Measurements from ENCODE around the gene LRRC52. TPM values are rescaled to one million over a fixed set of nuclear protein-coding genes. Genes with fewer than 3 reads are reported as not detected.

LRRC52 gene
- total RNA-seq, 2 donors from 2014 or later, result not detected

GRCh38 chr1:165531021-165531420 is 12.8 kb upstream of the LRRC52 start:
- peaks cover 4% of the 10 kb centered on the region for H3K27me3 Mint-ChIP-seq (ENCODE audit: insufficient read depth)
- DNase-seq, result no peak
- no peak overlapping the region for H3K27ac Mint-ChIP-seq
- H3K27me3 ChIP-seq (ENCODE audit: control insufficient read depth, insufficient read depth, low read length, poor library complexity, severe bottlenecking), result no peaks in the 10 kb centered on the region
- H3K36me3 Mint-ChIP-seq (ENCODE audit: low read depth), result no peaks in the 10 kb centered on the region
- H3K4me3 ChIP-seq (ENCODE audit: low read length), result no peak overlapping the region
- H3K4me1 Mint-ChIP-seq, result peaks cover 5% of the 10 kb centered on the region
- no peaks in the 10 kb centered on the region for H3K9me3 Mint-ChIP-seq
- no peaks in the 10 kb centered on the region for H3K4me1 ChIP-seq (ENCODE audit: control insufficient read depth, insufficient read depth, low read length)
- 79 to 90% methylated on average over 2 of the region's 2 CpGs for WGBS, 2 experiments (ENCODE audit: insufficient coverage in 1 of 2, insufficient read length in 1 of 2)
- no peaks in the 10 kb centered on the region for H3K9me3 ChIP-seq (ENCODE audit: control insufficient read depth, low read length)
- no peaks in the 10 kb centered on the region for H3K36me3 ChIP-seq (ENCODE audit: control insufficient read depth, insufficient read depth, low read length)
- H3K9ac ChIP-seq (ENCODE audit: extremely low read depth, low read length, poor library complexity, severe bottlenecking), result no peak overlapping the region
- H3K4me3 Mint-ChIP-seq, result no peak overlapping the region
- TF ChIP-seq, protein P1, sequence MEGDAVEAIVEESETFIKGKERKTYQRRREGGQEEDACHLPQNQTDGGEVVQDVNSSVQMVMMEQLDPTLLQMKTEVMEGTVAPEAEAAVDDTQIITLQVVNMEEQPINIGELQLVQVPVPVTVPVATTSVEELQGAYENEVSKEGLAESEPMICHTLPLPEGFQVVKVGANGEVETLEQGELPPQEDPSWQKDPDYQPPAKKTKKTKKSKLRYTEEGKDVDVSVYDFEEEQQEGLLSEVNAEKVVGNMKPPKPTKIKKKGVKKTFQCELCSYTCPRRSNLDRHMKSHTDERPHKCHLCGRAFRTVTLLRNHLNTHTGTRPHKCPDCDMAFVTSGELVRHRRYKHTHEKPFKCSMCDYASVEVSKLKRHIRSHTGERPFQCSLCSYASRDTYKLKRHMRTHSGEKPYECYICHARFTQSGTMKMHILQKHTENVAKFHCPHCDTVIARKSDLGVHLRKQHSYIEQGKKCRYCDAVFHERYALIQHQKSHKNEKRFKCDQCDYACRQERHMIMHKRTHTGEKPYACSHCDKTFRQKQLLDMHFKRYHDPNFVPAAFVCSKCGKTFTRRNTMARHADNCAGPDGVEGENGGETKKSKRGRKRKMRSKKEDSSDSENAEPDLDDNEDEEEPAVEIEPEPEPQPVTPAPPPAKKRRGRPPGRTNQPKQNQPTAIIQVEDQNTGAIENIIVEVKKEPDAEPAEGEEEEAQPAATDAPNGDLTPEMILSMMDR (conservative IDR thresholded peaks at IDR 0.05), result no peak
- no peak overlapping the region for H3K27ac ChIP-seq (ENCODE audit: low read depth, low read length)

- Histone ChIP-seq H3K36me3 (ENCODE audit: control insufficient read depth, insufficient read depth, low read length) (no peaks in the 10 kb centered on the region), H3K9me3 (ENCODE audit: control insufficient read depth, low read length) (no peaks in the 10 kb centered on the region), H3K4me1 (ENCODE audit: control insufficient read depth, insufficient read depth, low read length) (no peaks in the 10 kb centered on the region), H3K9ac (ENCODE audit: extremely low read depth, low read length, poor library complexity, severe bottlenecking) (no peak overlapping the region), H3K4me3 (ENCODE audit: low read length) (no peak overlapping the region), H3K27me3 (ENCODE audit: control insufficient read depth, insufficient read depth, low read length, poor library complexity, severe bottlenecking) (no peaks in the 10 kb centered on the region), H3K27ac (ENCODE audit: low read depth, low read length) (no peak overlapping the region)
- H3K4me3 Mint-ChIP-seq, result no peak overlapping the region
- TF ChIP-seq, protein P1 (conservative IDR thresholded peaks at IDR 0.05), result no peak
- peaks cover 4% of the 10 kb centered on the region for H3K27me3 Mint-ChIP-seq (ENCODE audit: insufficient read depth)
- H3K27ac Mint-ChIP-seq, result no peak overlapping the region
- DNase-seq, result no peak
- 89% methylated on average over 1 to 7 of the region's 7 CpGs for WGBS, 2 experiments (ENCODE audit: insufficient coverage in 1 of 2, insufficient read length in 1 of 2)
- no peaks in the 10 kb centered on the region for H3K9me3 Mint-ChIP-seq
- no peaks in the 10 kb centered on the region for H3K36me3 Mint-ChIP-seq (ENCODE audit: low read depth)
- H3K4me1 Mint-ChIP-seq, result peaks cover 5% of the 10 kb centered on the region
Observed at GRCh38 chr1:165532053-165532452, 11.7 kb upstream of the LRRC52 start.

DNA sequence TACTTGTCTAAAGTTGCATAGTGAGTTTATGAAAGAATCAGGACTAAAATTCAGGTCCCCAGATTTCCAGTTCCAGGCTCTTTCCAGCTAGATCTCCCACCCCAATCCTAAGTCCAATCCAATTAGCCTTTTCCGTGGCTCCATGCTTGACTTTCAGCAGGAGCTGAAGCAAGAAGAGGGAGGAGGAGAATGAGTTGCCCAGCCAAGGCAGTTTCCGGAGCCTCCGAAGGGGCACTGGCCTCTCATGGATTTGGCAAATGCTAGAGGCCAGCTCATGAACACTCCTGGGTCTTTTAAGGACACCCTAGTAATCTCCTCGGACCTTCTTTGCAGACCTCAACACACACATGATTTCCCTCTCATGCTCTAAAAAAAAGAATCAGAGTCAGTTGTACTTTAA is 10.5 kb upstream of the LRRC52 start:
- H3K9me3 Mint-ChIP-seq, result no peaks in the 10 kb centered on the region
- no peak overlapping the region for H3K27ac Mint-ChIP-seq
- peaks cover 5% of the 10 kb centered on the region for H3K27me3 Mint-ChIP-seq (ENCODE audit: insufficient read depth)
- Histone ChIP-seq H3K27me3 (ENCODE audit: control insufficient read depth, insufficient read depth, low read length, poor library complexity, severe bottlenecking) (no peaks in the 10 kb centered on the region), H3K9me3 (ENCODE audit: control insufficient read depth, low read length) (no peaks in the 10 kb centered on the region), H3K27ac (ENCODE audit: low read depth, low read length) (no peak overlapping the region), H3K9ac (ENCODE audit: extremely low read depth, low read length, poor library complexity, severe bottlenecking) (no peak overlapping the region), H3K4me3 (ENCODE audit: low read length) (no peak overlapping the region), H3K4me1 (ENCODE audit: control insufficient read depth, insufficient read depth, low read length) (no peaks in the 10 kb centered on the region), H3K36me3 (ENCODE audit: control insufficient read depth, insufficient read depth, low read length) (no peaks in the 10 kb centered on the region)
- H3K36me3 Mint-ChIP-seq (ENCODE audit: low read depth), result no peaks in the 10 kb centered on the region
- TF ChIP-seq, protein P1 (conservative IDR thresholded peaks at IDR 0.05), result no peak
- no peak for DNase-seq
- H3K4me1 Mint-ChIP-seq, result peaks cover 5% of the 10 kb centered on the region
- H3K4me3 Mint-ChIP-seq, result no peak overlapping the region
- 83 to 92% methylated on average over 1 to 4 of the region's 4 CpGs for WGBS, 2 experiments (ENCODE audit: insufficient coverage in 1 of 2, insufficient read length in 1 of 2)
